T-cell (primary cell): ENCODE data around the gene EIF3I. TPM values are rescaled to one million over a fixed set of nuclear protein-coding genes. Genes with fewer than 3 reads are reported as not detected.

Source experiments
- ATAC-seq, 4 experiments: fragments of 200-7000 bp in 3 of 4; fragments of 150-1000 bp in 1 of 4; cut with Tn5 transposase; replicated peaks in 1 of 4; 1 replicate in 3 of 4; 2 replicates in 1 of 4; pipeline ENCODE4 v1.10.0; 2021; ENCODE audit warnings: moderate library complexity in 3 of 4, mild to moderate bottlenecking in 2 of 4, moderate number of reproducible peaks in 1 of 4
- CTCF ChIA-PET, 2 donors: fragments of 300-600 bp; sonication (Branson Sonifier 250); formaldehyde crosslinking; loops; one replicate each; lab custom pipeline; 2022; ENCODE audit warnings: antibody characterized with exemption in 2 of 2; lab: Charles Lee
- POLR2A ChIA-PET, 2 donors: fragments of 300-600 bp; sonication (Branson Sonifier 250); formaldehyde crosslinking; loops; one replicate each; lab custom pipeline; 2022; ENCODE audit warnings: antibody characterized with exemption in 2 of 2; lab: Charles Lee
- DNase-seq, 35 experiments: peaks; one replicate each; pipeline versions ENCODE4 v3.0.0 to v3.0.0-alpha.2; 2013 to 2023
- H3K27ac ChIP-seq: one replicate; pipeline ENCODE4 v1.5.1; 2013; ENCODE audit warnings: low read length
- H3K27me3 ChIP-seq, 2 experiments: replicated peaks in 1 of 2; 1 replicate in 1 of 2; 2 replicates in 1 of 2; pipeline versions ENCODE4 v1.6.1 to v1.7.0; 2013; ENCODE audit warnings: low read length in 1 of 2, mixed read lengths in 1 of 2; ENCODE audit not compliant: control insufficient read depth in 2 of 2, insufficient read depth in 2 of 2; ENCODE audit errors: extremely low read depth in 1 of 2
- H3K36me3 ChIP-seq, 2 donors: 1 replicate in 1 of 2; 2 replicates in 1 of 2; pipeline versions ENCODE4 v1.6.1 to v1.7.0; 2013; ENCODE audit warnings: low read length in 1 of 2; ENCODE audit not compliant: control insufficient read depth in 2 of 2, insufficient read depth in 1 of 2; ENCODE audit errors: extremely low read depth in 1 of 2
- H3K4me1 ChIP-seq, 2 experiments: 1 replicate in 1 of 2; 2 replicates in 1 of 2; pipeline versions ENCODE4 v1.6.1 to v1.7.0; 2013; ENCODE audit warnings: low read length in 2 of 2, mixed read lengths in 1 of 2; ENCODE audit not compliant: insufficient read depth in 2 of 2, control insufficient read depth in 1 of 2; ENCODE audit errors: extremely low read depth in 1 of 2
- H3K4me3 ChIP-seq, 2 donors: 1 replicate in 1 of 2; 2 replicates in 1 of 2; pipeline versions ENCODE4 v1.5.1 to v1.7.0; 2013; ENCODE audit warnings: mild to moderate bottlenecking in 2 of 2, low read length in 1 of 2, moderate library complexity in 1 of 2; ENCODE audit not compliant: control insufficient read depth in 1 of 2; ENCODE audit errors: extremely low read depth in 1 of 2
- H3K9me3 ChIP-seq: 2 replicates; pipeline ENCODE4 v1.7.0; 2013
- H3K27ac Mint-ChIP-seq, 2 donors: one replicate each; pipeline ENCODE4 v1.8.0; 2020 to 2021; ENCODE audit warnings: mild to moderate bottlenecking in 2 of 2, mixed read lengths in 2 of 2
- H3K27me3 Mint-ChIP-seq, 2 donors: one replicate each; pipeline ENCODE4 v1.8.0; 2021 to 2022; ENCODE audit warnings: mixed read lengths in 2 of 2
- H3K36me3 Mint-ChIP-seq: one replicate; pipeline ENCODE4 v1.8.0; 2021; ENCODE audit warnings: mixed read lengths
- H3K4me1 Mint-ChIP-seq, 3 donors: one replicate each; pipeline ENCODE4 v1.8.0; 2020 to 2022; ENCODE audit warnings: mixed read lengths in 3 of 3, mild to moderate bottlenecking in 1 of 3
- H3K4me3 Mint-ChIP-seq, 3 donors: one replicate each; pipeline ENCODE4 v1.8.0; 2020 to 2022; ENCODE audit warnings: mild to moderate bottlenecking in 3 of 3, mixed read lengths in 3 of 3, moderate library complexity in 3 of 3
- H3K9me3 Mint-ChIP-seq, 3 donors: one replicate each; pipeline ENCODE4 v1.8.0; 2020 to 2022; ENCODE audit warnings: mixed read lengths in 3 of 3
- WGBS: methylation state at CpG from one replicate; pipeline ENCODE4 v1.1.5; 2013; ENCODE audit warnings: missing lambda C conversion rate; ENCODE audit not compliant: insufficient coverage; 5-methylcytosine and 5-hydroxymethylcytosine counted together
- total RNA-seq, 35 experiments: library from RNA in 6 of 35; stranded (reverse) in 6 of 35; fragments of 120-200 nt in 1 of 35; gene quantifications; one replicate each; pipeline versions ENCODE4 v1.2.1 to v1.2.4 and lab custom pipeline; 2013 to 2026

The EIF3I gene
- total RNA-seq: 100 to 1,000 TPM in 2 of 5 donors, 10 to 100 TPM in 3; 94.9 to 117 (median 98.4) TPM
- 136 TPM for total RNA-seq (2013)
- total RNA-seq (lab: John Stamatoyannopoulos, UW): 104 to 471 (median 156) reads per million in 29 experiments

- Histone ChIP-seq H3K36me3 (peaks cover 11 to 36% of the 10 kb centered on the region in 2 donors), H3K4me1 (peaks cover 21 to 33% of the 10 kb centered on the region in 2 experiments), H3K27ac (peak within 1 kb of the TSS; percentile 97), H3K4me3 (peak within 1 kb of the TSS; percentile 89 to 98), H3K27me3 (no peaks in the 10 kb centered on the region), H3K9me3 (no peaks in the 10 kb centered on the region)
- H3K9me3 Mint-ChIP-seq: no peaks in the 10 kb centered on the region
- WGBS: under 1% methylated on average over 28 of the region's 46 CpGs
- H3K4me3 Mint-ChIP-seq: peak within 1 kb of the TSS; percentile 90 to 96 (median 94)
- peak; percentile 95 to 98 (median 96) for ATAC-seq
- H3K27ac Mint-ChIP-seq: peak within 1 kb of the TSS; percentile 92 to 97
- no peaks in the 10 kb centered on the region for H3K27me3 Mint-ChIP-seq
- peak; percentile 76 to 95 (median 88) for DNase-seq
- POLR2A ChIA-PET: interaction anchor here in 1 of 2 donors (0.6 kb wide), 1 partner anchor 43 kb away, joined by 6 read pairs; no protein-coding TSS in a partner anchor
- H3K4me1 Mint-ChIP-seq: peaks cover 24 to 54% (median 45%) of the 10 kb centered on the region in 3 donors
- CTCF ChIA-PET: interaction anchor here in 1 of 2 donors (0.6 to 0.8 kb wide), 2 partner anchors 26 to 162 kb away, joined by 3 read pairs; no protein-coding TSS in a partner anchor
- H3K36me3 Mint-ChIP-seq: peaks cover 22% of the 10 kb centered on the region
Measured at GRCh38 chr1:32221980-32222755, at the start of gene EIF3I, which contains the start of gene TMEM234. Gene EIF3I, plus strand, starts transcription at chr1:32222407. Its CDS starts 35 bp downstream, at chr1:32222442. Gene TMEM234, minus strand, starts transcription at chr1:32222353. Its CDS starts 31 bp downstream, at chr1:32222322.

- no peak for ATAC-seq
- Histone ChIP-seq H3K27ac (no peak overlapping the region), H3K4me1 (peaks cover 3 to 10% of the 10 kb centered on the region in 2 experiments), H3K9me3 (no peaks in the 10 kb centered on the region), H3K4me3 (no peak overlapping the region), H3K36me3 (peaks cover 18 to 54% of the 10 kb centered on the region in 2 donors), H3K27me3 (no peaks in the 10 kb centered on the region)
- ChIA-PET POLR2A (interaction anchor here (0.6 kb wide), 4 partner anchors 11 to 604 kb away, joined by 3 to 9 read pairs (median 4); no protein-coding TSS in a partner anchor), CTCF (interaction anchor here in 1 of 2 donors (0.7 kb wide), 2 partner anchors 61 to 193 kb away, joined by 3 to 4 read pairs; no protein-coding TSS in a partner anchor)
- Mint-ChIP-seq H3K27me3 (no peaks in the 10 kb centered on the region), H3K27ac (peak overlapping the region in 1 of 2 donors; percentile 21), H3K36me3 (peaks cover 47% of the 10 kb centered on the region), H3K4me3 (no peak overlapping the region), H3K4me1 (peaks cover 12 to 13% (median 12%) of the 10 kb centered on the region in 3 donors), H3K9me3 (no peaks in the 10 kb centered on the region)
- WGBS: no CpG with 5 or more reads among the region's 1 CpG
- no peak for DNase-seq
Measured at GRCh38 chr1:32172621-32173245, 49.5 kb upstream of the EIF3I start.

GRCh38 chr1:32178380-32179192 is 43.6 kb upstream of the EIF3I start:
- peaks cover 31 to 37% (median 32%) of the 10 kb centered on the region in 3 donors for H3K4me1 Mint-ChIP-seq
- H3K4me3 ChIP-seq: peak overlapping the region in 1 of 2 donors; percentile 91
- peak overlapping the region; percentile 65 for H3K27ac ChIP-seq
- WGBS: 73% methylated on average over 3 of the region's 7 CpGs
- H3K27me3 Mint-ChIP-seq: no peaks in the 10 kb centered on the region
- peaks cover 4 to 15% of the 10 kb centered on the region in 2 donors for H3K36me3 ChIP-seq
- H3K4me3 Mint-ChIP-seq: peak overlapping the region; percentile 87 to 93 (median 90)
- no peaks in the 10 kb centered on the region for H3K9me3 Mint-ChIP-seq
- no peaks in the 10 kb centered on the region for H3K27me3 ChIP-seq
- CTCF ChIA-PET: no interaction called here
- peak overlapping the region; percentile 94 to 95 for H3K27ac Mint-ChIP-seq
- ATAC-seq (no peak), DNase-seq (no peak)
- H3K4me1 ChIP-seq: peaks cover 7 to 35% of the 10 kb centered on the region in 2 experiments
- H3K9me3 ChIP-seq: no peaks in the 10 kb centered on the region
- peaks cover 18% of the 10 kb centered on the region for H3K36me3 Mint-ChIP-seq
- POLR2A ChIA-PET: interaction anchor here (0.6 to 1.0 kb wide), 4 partner anchors 70 to 158 kb away, joined by 3 to 17 read pairs (median 4); partner anchors contain the start of genes KPNA6 (in 1 of the 2) and MARCKSL1 (in 1 of the 2)

GRCh38 chr1:32179193-32179442 is 43.1 kb upstream of the EIF3I start:
- ATAC-seq: no peak
- Histone ChIP-seq H3K9me3 (no peaks in the 10 kb centered on the region), H3K27me3 (no peaks in the 10 kb centered on the region), H3K27ac (peak overlapping the region; percentile 65), H3K36me3 (peaks cover 8 to 18% of the 10 kb centered on the region in 2 donors), H3K4me1 (peaks cover 7 to 35% of the 10 kb centered on the region in 2 experiments), H3K4me3 (peak overlapping the region; percentile 58 to 91)
- CTCF ChIA-PET: interaction anchor here (0.5 to 0.6 kb wide), 2 partner anchors 70 to 748 kb away, joined by 3 to 4 read pairs; no protein-coding TSS in a partner anchor
- H3K27me3 Mint-ChIP-seq: no peaks in the 10 kb centered on the region
- H3K4me3 Mint-ChIP-seq: peak overlapping the region; percentile 87 to 93 (median 90)
- 22% methylated on average over 7 of the region's 7 CpGs for WGBS
- peaks cover 34 to 40% (median 36%) of the 10 kb centered on the region in 3 donors for H3K4me1 Mint-ChIP-seq
- H3K9me3 Mint-ChIP-seq: no peaks in the 10 kb centered on the region
- H3K36me3 Mint-ChIP-seq: peaks cover 22% of the 10 kb centered on the region
- H3K27ac Mint-ChIP-seq: peak overlapping the region; percentile 94 to 95
- POLR2A ChIA-PET: interaction anchor here (0.6 to 1.0 kb wide), 4 partner anchors 71 to 157 kb away, joined by 3 to 17 read pairs (median 4); partner anchors contain the start of genes KPNA6 (in 1 of the 2) and MARCKSL1 (in 1 of the 2)
- no peak for DNase-seq

DNA sequence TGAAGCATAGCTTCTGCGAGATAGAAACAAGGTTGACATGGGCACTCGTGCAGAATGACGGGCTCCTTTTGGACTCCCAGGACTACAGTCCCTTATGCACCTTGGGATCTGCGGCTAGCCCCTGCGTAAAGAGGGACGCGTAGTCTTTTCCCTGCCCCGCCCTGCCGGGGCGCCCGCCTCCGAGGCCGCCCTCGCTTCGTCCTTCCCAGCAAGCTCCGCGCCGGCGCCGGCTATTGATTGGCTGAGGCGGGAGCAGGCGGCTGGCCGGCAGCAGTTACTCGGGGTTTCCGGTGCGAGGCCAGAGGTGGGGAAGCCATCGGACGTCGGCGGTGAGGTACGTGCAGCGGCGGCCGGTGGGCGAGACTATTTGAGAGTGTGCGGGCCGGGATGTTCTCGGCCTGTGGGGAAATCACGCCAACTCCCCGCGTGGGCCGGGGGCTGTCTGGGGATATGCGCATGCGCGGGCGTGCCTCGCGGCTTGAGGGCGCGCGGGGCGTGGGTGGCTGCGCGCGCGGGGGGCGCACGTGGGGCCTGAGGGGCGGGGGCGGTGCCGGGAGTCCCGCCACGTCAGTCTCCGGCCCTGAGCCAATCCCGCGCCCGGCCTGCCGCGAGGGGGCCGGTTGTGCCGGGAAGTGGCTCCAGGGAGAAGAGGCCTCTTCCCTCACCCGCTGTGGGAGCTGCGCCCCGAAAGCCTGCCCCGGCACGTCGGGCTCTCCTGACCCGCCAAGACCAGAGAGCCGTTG is 42.6 kb upstream of the EIF3I start, which contains the start of gene TXLNA:
Gene TXLNA, plus strand, starts transcription at position 233 of the 743 bp plus-strand sequence. CDS start 671 bp downstream, outside the sequence.
- Mint-ChIP-seq H3K27me3 (no peaks in the 10 kb centered on the region), H3K4me3 (peak within 1 kb of the TSS; percentile 87 to 93 (median 90)), H3K4me1 (peaks cover 39 to 44% (median 41%) of the 10 kb centered on the region in 3 donors), H3K36me3 (peaks cover 23% of the 10 kb centered on the region), H3K9me3 (no peaks in the 10 kb centered on the region), H3K27ac (peak within 1 kb of the TSS; percentile 94 to 95)
- ATAC-seq (peak; percentile 89 to 92 (median 90)), DNase-seq (peak; percentile 56 to 91 (median 78))
- H3K27ac ChIP-seq: peak within 1 kb of the TSS; percentile 65
- CTCF ChIA-PET: interaction anchor here (0.5 to 0.6 kb wide), 2 partner anchors 69 to 748 kb away, joined by 3 to 4 read pairs; no protein-coding TSS in a partner anchor
- H3K9me3 ChIP-seq: no peaks in the 10 kb centered on the region
- no peaks in the 10 kb centered on the region for H3K27me3 ChIP-seq
- POLR2A ChIA-PET: interaction anchor here (0.6 to 1.0 kb wide), 5 partner anchors 71 to 210 kb away, joined by 3 to 17 read pairs (median 3); partner anchors contain the start of genes KPNA6 (in 1 of the 2) and MARCKSL1 (in 1 of the 2)
- WGBS: under 1% methylated on average over 76 of the region's 79 CpGs
- peak within 1 kb of the TSS; percentile 86 to 91 for H3K4me3 ChIP-seq
- H3K36me3 ChIP-seq: peaks cover 12 to 23% of the 10 kb centered on the region in 2 donors
- H3K4me1 ChIP-seq: peaks cover 7 to 37% of the 10 kb centered on the region in 2 experiments
